Mesendoderm (in vitro differentiated cells): ENCODE data around the gene KIF24. TPM values are rescaled to one million over a fixed set of nuclear protein-coding genes. Genes with fewer than 3 reads are reported as not detected.
A peak's percentile ranks its signal among the peaks of the same experiment; 100 is the strongest.

ENCODE experiments used
- DNase-seq: peaks from one replicate; pipeline ENCODE4 v3.0.0; 2013
- H2AK5ac ChIP-seq: 2 replicates; pipeline ENCODE4 v1.6.1; 2013; ENCODE audit warnings: low read length, inconsistent platforms
- H2BK120ac ChIP-seq: 2 replicates; pipeline ENCODE4 v1.6.1; 2013; ENCODE audit warnings: low read depth, mild to moderate bottlenecking, low read length, moderate library complexity, mixed read lengths
- H2BK15ac ChIP-seq: replicated peaks from 2 replicates; pipeline ENCODE4 v1.6.1; 2013; ENCODE audit warnings: low read depth, mild to moderate bottlenecking, moderate library complexity
- H2BK5ac ChIP-seq: 2 replicates; pipeline ENCODE4 v1.6.1; 2013; ENCODE audit warnings: low read length, inconsistent platforms
- H3K18ac ChIP-seq: 2 replicates; pipeline ENCODE4 v1.6.1; 2013; ENCODE audit warnings: mild to moderate bottlenecking, low read length, mixed read lengths
- H3K23ac ChIP-seq: one replicate; pipeline ENCODE4 v1.6.1; 2013; ENCODE audit warnings: low read length
- H3K27ac ChIP-seq: 2 replicates; pipeline ENCODE4 v1.5.1; 2013; ENCODE audit warnings: low read depth, mild to moderate bottlenecking, inconsistent platforms, low read length, moderate library complexity
- H3K27me3 ChIP-seq: 2 replicates; pipeline ENCODE4 v1.6.1; 2013; ENCODE audit warnings: low read length, control low read depth, mild to moderate bottlenecking, inconsistent platforms; ENCODE audit not compliant: insufficient read depth, poor library complexity
- H3K36me3 ChIP-seq: 2 replicates; pipeline ENCODE4 v1.6.1; 2013; ENCODE audit warnings: low read length, inconsistent platforms; ENCODE audit not compliant: control insufficient read depth, insufficient read depth
- H3K4ac ChIP-seq: one replicate; pipeline ENCODE4 v1.6.1; 2013; ENCODE audit warnings: low read depth, mild to moderate bottlenecking, low read length, moderate library complexity
- H3K4me1 ChIP-seq: 2 replicates; pipeline ENCODE4 v1.6.1; 2013; ENCODE audit warnings: low read depth, low read length, inconsistent platforms; ENCODE audit not compliant: control insufficient read depth
- H3K4me2 ChIP-seq: 2 replicates; pipeline ENCODE4 v1.6.1; 2013; ENCODE audit warnings: low read length
- H3K4me3 ChIP-seq: 2 replicates; pipeline ENCODE4 v1.5.1; 2013; ENCODE audit warnings: mild to moderate bottlenecking, low read length
- H3K56ac ChIP-seq: one replicate; pipeline ENCODE4 v1.6.1; 2013; ENCODE audit warnings: low read length
- H3K79me1 ChIP-seq: 2 replicates; pipeline ENCODE4 v1.6.1; 2013; ENCODE audit warnings: low read length, inconsistent platforms
- H3K79me2 ChIP-seq: 2 replicates; pipeline ENCODE4 v1.6.1; 2013; ENCODE audit warnings: mild to moderate bottlenecking, low read length; ENCODE audit not compliant: control insufficient read depth, insufficient read depth
- H3K9ac ChIP-seq: 2 replicates; pipeline ENCODE4 v1.6.1; 2013; ENCODE audit warnings: low read length, inconsistent platforms
- H4K5ac ChIP-seq: one replicate; pipeline ENCODE4 v1.6.1; 2013; ENCODE audit warnings: low read length
- H4K8ac ChIP-seq: one replicate; pipeline ENCODE4 v1.6.1; 2013; ENCODE audit warnings: low read depth, mild to moderate bottlenecking, control low read depth, low read length, moderate library complexity
- WGBS: extraction: QIAGEN DNeasy Blood & Tissue Kit; methylation state at CpG from one replicate; pipeline ENCODE4 v1.1.7; 2013; ENCODE audit warnings: low lambda C conversion rate, missing lambda C conversion rate; ENCODE audit not compliant: insufficient coverage; ENCODE audit errors: extremely low coverage; 5-methylcytosine and 5-hydroxymethylcytosine counted together
- polyA plus RNA-seq, 2 experiments: library from polyadenylated mRNA; stranded (reverse); fragments of 200-250 nt; gene quantifications; one replicate each; pipeline ENCODE4 v1.2.3, GENCODE V29; 2013

Gene KIF24, protein sequence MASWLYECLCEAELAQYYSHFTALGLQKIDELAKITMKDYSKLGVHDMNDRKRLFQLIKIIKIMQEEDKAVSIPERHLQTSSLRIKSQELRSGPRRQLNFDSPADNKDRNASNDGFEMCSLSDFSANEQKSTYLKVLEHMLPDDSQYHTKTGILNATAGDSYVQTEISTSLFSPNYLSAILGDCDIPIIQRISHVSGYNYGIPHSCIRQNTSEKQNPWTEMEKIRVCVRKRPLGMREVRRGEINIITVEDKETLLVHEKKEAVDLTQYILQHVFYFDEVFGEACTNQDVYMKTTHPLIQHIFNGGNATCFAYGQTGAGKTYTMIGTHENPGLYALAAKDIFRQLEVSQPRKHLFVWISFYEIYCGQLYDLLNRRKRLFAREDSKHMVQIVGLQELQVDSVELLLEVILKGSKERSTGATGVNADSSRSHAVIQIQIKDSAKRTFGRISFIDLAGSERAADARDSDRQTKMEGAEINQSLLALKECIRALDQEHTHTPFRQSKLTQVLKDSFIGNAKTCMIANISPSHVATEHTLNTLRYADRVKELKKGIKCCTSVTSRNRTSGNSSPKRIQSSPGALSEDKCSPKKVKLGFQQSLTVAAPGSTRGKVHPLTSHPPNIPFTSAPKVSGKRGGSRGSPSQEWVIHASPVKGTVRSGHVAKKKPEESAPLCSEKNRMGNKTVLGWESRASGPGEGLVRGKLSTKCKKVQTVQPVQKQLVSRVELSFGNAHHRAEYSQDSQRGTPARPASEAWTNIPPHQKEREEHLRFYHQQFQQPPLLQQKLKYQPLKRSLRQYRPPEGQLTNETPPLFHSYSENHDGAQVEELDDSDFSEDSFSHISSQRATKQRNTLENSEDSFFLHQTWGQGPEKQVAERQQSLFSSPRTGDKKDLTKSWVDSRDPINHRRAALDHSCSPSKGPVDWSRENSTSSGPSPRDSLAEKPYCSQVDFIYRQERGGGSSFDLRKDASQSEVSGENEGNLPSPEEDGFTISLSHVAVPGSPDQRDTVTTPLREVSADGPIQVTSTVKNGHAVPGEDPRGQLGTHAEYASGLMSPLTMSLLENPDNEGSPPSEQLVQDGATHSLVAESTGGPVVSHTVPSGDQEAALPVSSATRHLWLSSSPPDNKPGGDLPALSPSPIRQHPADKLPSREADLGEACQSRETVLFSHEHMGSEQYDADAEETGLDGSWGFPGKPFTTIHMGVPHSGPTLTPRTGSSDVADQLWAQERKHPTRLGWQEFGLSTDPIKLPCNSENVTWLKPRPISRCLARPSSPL (N-terminal part only)
- 1.9 TPM for polyA plus RNA-seq (2013, experiment 1 of 2)
- 2.0 TPM for polyA plus RNA-seq (2013, experiment 2 of 2)

GRCh38 chr9:34328987-34329832 lies at the start of gene KIF24, which contains the start of gene NUDT2:
KIF24 (minus strand) TSS chr9:34329268; CDS start chr9:34311346, 17,922 bp downstream.
NUDT2 (plus strand) TSS chr9:34329569; CDS start chr9:34339040, 9,471 bp downstream.
- H3K9ac ChIP-seq = peak within 1 kb of the TSS; percentile 100
- peak within 1 kb of the TSS; percentile 73 for H3K4me2 ChIP-seq
- H3K36me3 ChIP-seq = no peaks in the 10 kb centered on the region
- no peak within 1 kb of the TSS for H2BK15ac ChIP-seq
- peak within 1 kb of the TSS; percentile 0 for H3K18ac ChIP-seq
- H3K27ac ChIP-seq = peak within 1 kb of the TSS; percentile 89
- peak within 1 kb of the TSS; percentile 99 for H3K56ac ChIP-seq
- H3K79me2 ChIP-seq = peaks cover 2% of the 10 kb centered on the region
- H3K4ac ChIP-seq = peak within 1 kb of the TSS; percentile 21
- no peak within 1 kb of the TSS for H3K23ac ChIP-seq
- WGBS = no CpG with 5 or more reads among the region's 64 CpGs
- H3K27me3 ChIP-seq = no peaks in the 10 kb centered on the region
- peak; percentile 100 for DNase-seq
- H4K5ac ChIP-seq = no peak within 1 kb of the TSS
- no peak within 1 kb of the TSS for H2BK120ac ChIP-seq
- peak within 1 kb of the TSS; percentile 13 for H4K8ac ChIP-seq
- peak within 1 kb of the TSS; percentile 98 for H3K4me3 ChIP-seq
- H3K79me1 ChIP-seq = peaks cover 1% of the 10 kb centered on the region
- H3K4me1 ChIP-seq = peaks cover 7% of the 10 kb centered on the region
- H2BK5ac ChIP-seq = peak within 1 kb of the TSS; percentile 93
- peak within 1 kb of the TSS; percentile 52 for H2AK5ac ChIP-seq

GRCh38 chr9:34378376-34379060 lies 49.5 kb upstream of the KIF24 start:
- H3K79me1 ChIP-seq = peaks cover 7% of the 10 kb centered on the region
- no peak overlapping the region for H3K18ac ChIP-seq
- DNase-seq = no peak
- no peak overlapping the region for H3K23ac ChIP-seq
- H2BK5ac ChIP-seq = no peak overlapping the region
- no peaks in the 10 kb centered on the region for H3K36me3 ChIP-seq
- peaks cover 3% of the 10 kb centered on the region for H3K27me3 ChIP-seq
- no peak overlapping the region for H2AK5ac ChIP-seq
- H3K27ac ChIP-seq = no peak overlapping the region
- no peak overlapping the region for H3K4ac ChIP-seq
- no peak overlapping the region for H3K4me3 ChIP-seq
- H2BK120ac ChIP-seq = no peak overlapping the region
- no peak overlapping the region for H3K9ac ChIP-seq
- H2BK15ac ChIP-seq = no peak overlapping the region
- no peak overlapping the region for H4K8ac ChIP-seq
- H3K79me2 ChIP-seq = peaks cover 7% of the 10 kb centered on the region
- H3K4me1 ChIP-seq = peaks cover 15% of the 10 kb centered on the region
- no peak overlapping the region for H4K5ac ChIP-seq
- H3K56ac ChIP-seq = no peak overlapping the region
- H3K4me2 ChIP-seq = no peak overlapping the region
- no CpG with 5 or more reads among the region's 3 CpGs for WGBS

GRCh38 chr9:34377404-34377746 lies 48.3 kb upstream of the KIF24 start:
- Histone ChIP-seq H3K18ac (no peak overlapping the region), H2BK120ac (no peak overlapping the region), H3K36me3 (no peaks in the 10 kb centered on the region), H2BK15ac (no peak overlapping the region), H4K8ac (no peak overlapping the region), H3K79me1 (peaks cover 7% of the 10 kb centered on the region), H3K56ac (peak overlapping the region; percentile 80), H3K27me3 (peaks cover 3% of the 10 kb centered on the region), H2BK5ac (no peak overlapping the region), H3K9ac (peak overlapping the region; percentile 26), H3K4me3 (peak overlapping the region; percentile 31), H3K4me1 (peaks cover 15% of the 10 kb centered on the region), H3K79me2 (peaks cover 7% of the 10 kb centered on the region), H3K4ac (no peak overlapping the region), H3K4me2 (peak overlapping the region; percentile 95), H4K5ac (no peak overlapping the region), H3K23ac (no peak overlapping the region), H2AK5ac (no peak overlapping the region), H3K27ac (no peak overlapping the region)
- DNase-seq = no peak
- WGBS = no CpG with 5 or more reads among the region's 21 CpGs

- peak within 1 kb of the TSS; percentile 64 for H3K18ac ChIP-seq
- peak within 1 kb of the TSS; percentile 72 for H2BK5ac ChIP-seq
- H2AK5ac ChIP-seq = no peak within 1 kb of the TSS
- WGBS = no CpG with 5 or more reads among the region's 54 CpGs
- H2BK15ac ChIP-seq = peak within 1 kb of the TSS; percentile 41
- H4K8ac ChIP-seq = no peak within 1 kb of the TSS
- H3K79me2 ChIP-seq = peaks cover 7% of the 10 kb centered on the region
- peak within 1 kb of the TSS; percentile 50 for H3K4me3 ChIP-seq
- peak within 1 kb of the TSS; percentile 6 for H3K4ac ChIP-seq
- H3K4me2 ChIP-seq = peak within 1 kb of the TSS; percentile 95
- H3K79me1 ChIP-seq = peaks cover 7% of the 10 kb centered on the region
- H3K56ac ChIP-seq = peak within 1 kb of the TSS; percentile 93
- H3K4me1 ChIP-seq = peaks cover 15% of the 10 kb centered on the region
- H3K27ac ChIP-seq = peak within 1 kb of the TSS; percentile 39
- no peak within 1 kb of the TSS for H4K5ac ChIP-seq
- H3K27me3 ChIP-seq = peaks cover 2% of the 10 kb centered on the region
- no peaks in the 10 kb centered on the region for H3K36me3 ChIP-seq
- peak within 1 kb of the TSS; percentile 88 for H3K9ac ChIP-seq
- H2BK120ac ChIP-seq = no peak within 1 kb of the TSS
- H3K23ac ChIP-seq = no peak within 1 kb of the TSS
- peak; percentile 99 for DNase-seq
Measured at GRCh38 chr9:34376596-34377403, 47.7 kb upstream of the KIF24 start, which contains the start of gene MYORG. MYORG (minus strand) TSS chr9:34376898; CDS start chr9:34372943, 3,955 bp downstream.
